ENCODE measurements around the gene LRRC26. TPM values are rescaled to one million over a fixed set of nuclear protein-coding genes. Genes with fewer than 3 reads are reported as not detected.

The LRRC26 gene
- polyA plus RNA-seq, 1 donor = 12.0 TPM

DNA sequence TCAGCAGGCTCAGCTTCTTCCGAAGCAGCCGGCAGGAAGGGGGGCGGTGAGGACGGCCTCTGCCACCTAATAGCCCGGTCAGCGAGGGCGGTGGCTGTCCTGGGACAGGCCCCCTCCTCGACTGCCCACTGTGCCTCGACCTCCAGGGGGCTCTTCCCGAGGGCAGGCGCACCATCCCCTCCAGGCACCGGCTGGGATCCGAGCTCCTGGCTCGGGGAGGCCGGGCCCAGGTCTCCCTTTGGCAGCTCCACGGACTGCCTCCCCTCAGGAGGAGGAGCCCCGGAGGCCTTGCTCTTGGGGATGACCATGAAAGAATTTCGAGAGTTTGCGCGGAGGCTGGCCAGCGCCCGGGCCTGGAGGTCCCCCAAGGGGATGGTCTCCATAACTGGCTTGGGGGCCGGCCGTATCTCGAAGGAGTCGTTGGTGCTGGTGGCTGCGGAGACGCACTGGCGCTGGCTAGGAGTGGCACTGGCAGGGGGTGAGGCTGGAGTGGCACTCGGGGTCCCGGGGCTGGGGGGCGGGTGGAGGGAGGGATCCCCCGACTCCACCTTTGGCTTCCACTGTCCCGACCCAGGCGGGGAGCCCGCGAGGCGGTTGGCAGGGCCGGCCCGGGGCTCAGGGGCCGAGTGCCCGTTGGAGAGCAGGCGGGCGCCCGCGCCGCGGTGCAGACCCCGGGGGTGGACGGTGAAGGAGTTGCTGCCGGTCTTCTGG lies 29.7 kb upstream of the LRRC26 start:
- H3K27ac ChIP-seq (ENCODE audit: low read length) = peak overlapping the region; percentile 83
- DNase-seq = peak in 1 of 2 donors; percentile 22
- H3K4me1 ChIP-seq (ENCODE audit: control insufficient read depth, insufficient read depth, low read length) = peaks cover 67% of the 10 kb centered on the region
- H3K36me3 ChIP-seq (ENCODE audit: control insufficient read depth, insufficient read depth, low read length) = peaks cover 3% of the 10 kb centered on the region
- peak overlapping the region; percentile 67 for H3K4me3 ChIP-seq (ENCODE audit: low read length)
- WGBS (ENCODE audit: insufficient coverage, low lambda C conversion rate) = no CpG with 5 or more reads among the region's 51 CpGs
- no peaks in the 10 kb centered on the region for H3K27me3 ChIP-seq (ENCODE audit: control insufficient read depth, insufficient read depth, low read length)
- H3K9me3 ChIP-seq (ENCODE audit: control insufficient read depth, low read depth, low read length) = no peaks in the 10 kb centered on the region

DNA sequence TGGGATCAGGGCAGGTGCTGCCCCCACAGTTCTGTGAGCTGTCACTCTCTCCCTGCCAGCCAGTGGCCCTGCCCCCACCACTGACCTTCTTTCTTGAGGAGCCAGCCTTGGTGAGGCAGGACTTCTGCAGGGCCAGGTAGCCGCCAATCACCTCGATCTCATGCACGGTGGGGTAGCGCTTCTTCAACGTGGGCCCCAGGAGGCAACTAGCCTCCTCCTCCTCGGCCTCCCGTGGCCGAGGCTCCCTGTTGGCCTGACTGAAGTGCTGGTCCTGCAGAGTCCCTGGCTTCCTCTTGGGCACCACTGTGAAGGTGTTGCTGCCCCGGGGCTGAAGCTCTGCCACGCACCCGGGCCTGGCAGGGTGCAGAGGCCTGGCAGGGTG lies 29.0 kb upstream of the LRRC26 start:
- Histone ChIP-seq H3K4me3 (ENCODE audit: low read length) (peak overlapping the region; percentile 67), H3K27me3 (ENCODE audit: control insufficient read depth, insufficient read depth, low read length) (no peaks in the 10 kb centered on the region), H3K9me3 (ENCODE audit: control insufficient read depth, low read depth, low read length) (no peaks in the 10 kb centered on the region), H3K36me3 (ENCODE audit: control insufficient read depth, insufficient read depth, low read length) (peaks cover 3% of the 10 kb centered on the region), H3K27ac (ENCODE audit: low read length) (peak overlapping the region; percentile 83), H3K4me1 (ENCODE audit: control insufficient read depth, insufficient read depth, low read length) (peaks cover 63% of the 10 kb centered on the region)
- DNase-seq = no peak
- WGBS (ENCODE audit: insufficient coverage, low lambda C conversion rate) = no CpG with 5 or more reads among the region's 11 CpGs

DNA sequence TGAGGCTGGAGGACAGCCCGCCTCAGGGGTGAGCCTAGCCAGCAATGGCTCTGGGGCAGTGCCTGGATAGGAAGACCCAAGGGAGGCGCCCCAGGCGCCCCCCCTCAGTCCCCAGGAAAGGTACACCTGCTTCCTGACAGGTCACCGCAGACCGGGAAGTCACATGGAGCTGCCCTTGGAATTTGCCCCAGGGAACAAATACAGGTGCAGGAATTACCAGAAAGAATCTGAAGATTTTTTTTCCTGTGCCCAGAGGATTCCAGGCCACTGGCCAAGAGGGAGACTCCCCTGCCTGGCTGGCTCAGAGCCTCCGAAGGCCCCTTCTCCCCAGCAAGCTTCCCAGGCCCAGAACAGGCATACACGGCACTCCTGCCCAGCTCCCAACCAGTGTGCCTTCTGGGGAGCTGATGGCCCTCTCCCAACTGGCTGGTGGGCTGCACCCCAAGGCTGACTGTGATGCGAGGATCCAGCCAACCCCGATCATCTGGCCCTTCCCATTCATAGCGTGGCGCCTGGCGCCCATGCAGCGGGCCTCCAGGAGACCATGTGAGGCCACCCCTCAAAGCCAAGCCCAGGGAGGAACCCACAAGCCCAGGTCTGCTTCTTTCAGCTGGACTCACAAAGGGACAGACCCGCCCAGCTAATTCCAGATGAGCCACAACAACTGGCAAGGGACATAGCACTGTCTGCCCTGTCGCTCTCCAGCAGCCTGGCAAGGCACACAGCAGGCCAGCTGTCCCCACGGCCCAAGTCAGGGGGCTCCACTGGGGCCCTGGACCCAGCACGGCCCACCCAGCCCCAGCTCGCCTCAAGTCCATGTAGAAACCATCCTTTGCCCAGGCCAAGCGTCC lies 28.4 kb upstream of the LRRC26 start:
- H3K27ac ChIP-seq (ENCODE audit: low read length) = peak overlapping the region; percentile 83
- WGBS (ENCODE audit: insufficient coverage, low lambda C conversion rate) = no CpG with 5 or more reads among the region's 19 CpGs

DNA sequence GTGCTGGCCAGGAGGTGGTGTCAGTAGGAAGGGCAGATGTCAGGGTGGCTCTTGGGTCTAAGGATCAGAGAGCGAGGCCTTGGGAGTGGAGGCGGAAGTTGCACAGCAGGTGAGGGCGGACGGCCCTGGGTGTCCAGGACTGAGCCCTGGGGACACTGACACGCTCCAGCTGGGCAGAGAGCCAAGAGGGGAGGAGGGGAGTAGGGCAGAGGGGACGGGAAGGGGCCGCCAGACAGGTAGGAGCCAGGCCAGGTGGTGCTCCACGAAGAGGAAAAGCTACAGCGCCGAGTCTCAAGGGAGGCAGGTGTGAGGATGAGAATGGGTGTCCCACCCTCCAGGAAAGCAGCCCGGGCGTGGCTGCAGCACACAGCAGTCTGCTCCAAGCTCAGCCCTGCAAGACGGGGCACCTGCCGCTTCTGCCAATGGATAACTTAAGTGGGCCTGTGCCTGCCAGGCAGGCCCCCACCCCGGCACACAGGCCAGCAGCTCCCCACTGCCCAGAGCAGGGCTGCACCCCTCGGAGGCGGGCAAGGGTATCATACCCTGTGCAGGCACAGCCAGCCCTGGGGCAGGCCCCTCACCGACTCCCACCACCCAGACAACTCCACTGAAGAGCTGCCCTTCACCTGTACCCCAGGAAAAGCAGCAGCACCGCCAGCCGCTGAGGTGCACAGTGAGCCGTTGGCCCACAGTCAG lies 25.8 kb upstream of the LRRC26 start:
- H3K27ac ChIP-seq (ENCODE audit: low read length) = peak overlapping the region; percentile 68
- H3K36me3 ChIP-seq (ENCODE audit: control insufficient read depth, insufficient read depth, low read length) = peaks cover 30% of the 10 kb centered on the region
- no peaks in the 10 kb centered on the region for H3K9me3 ChIP-seq (ENCODE audit: control insufficient read depth, low read depth, low read length)
- H3K4me3 ChIP-seq (ENCODE audit: low read length) = no peak overlapping the region
- DNase-seq = peak; percentile 56 to 82
- H3K27me3 ChIP-seq (ENCODE audit: control insufficient read depth, insufficient read depth, low read length) = no peaks in the 10 kb centered on the region
- WGBS (ENCODE audit: insufficient coverage, low lambda C conversion rate) = 20% methylated on average over 1 of the region's 21 CpGs
- H3K4me1 ChIP-seq (ENCODE audit: control insufficient read depth, insufficient read depth, low read length) = peaks cover 59% of the 10 kb centered on the region

More for the DNA sequence above, 28.4 kb upstream of the LRRC26 start:
- H3K27me3 ChIP-seq (ENCODE audit: control insufficient read depth, insufficient read depth, low read length) = no peaks in the 10 kb centered on the region
- H3K4me3 ChIP-seq (ENCODE audit: low read length) = peak overlapping the region; percentile 67
- no peaks in the 10 kb centered on the region for H3K9me3 ChIP-seq (ENCODE audit: control insufficient read depth, low read depth, low read length)
- H3K4me1 ChIP-seq (ENCODE audit: control insufficient read depth, insufficient read depth, low read length) = peaks cover 61% of the 10 kb centered on the region
- peaks cover 7% of the 10 kb centered on the region for H3K36me3 ChIP-seq (ENCODE audit: control insufficient read depth, insufficient read depth, low read length)
- peak; percentile 67 to 85 for DNase-seq

DNA sequence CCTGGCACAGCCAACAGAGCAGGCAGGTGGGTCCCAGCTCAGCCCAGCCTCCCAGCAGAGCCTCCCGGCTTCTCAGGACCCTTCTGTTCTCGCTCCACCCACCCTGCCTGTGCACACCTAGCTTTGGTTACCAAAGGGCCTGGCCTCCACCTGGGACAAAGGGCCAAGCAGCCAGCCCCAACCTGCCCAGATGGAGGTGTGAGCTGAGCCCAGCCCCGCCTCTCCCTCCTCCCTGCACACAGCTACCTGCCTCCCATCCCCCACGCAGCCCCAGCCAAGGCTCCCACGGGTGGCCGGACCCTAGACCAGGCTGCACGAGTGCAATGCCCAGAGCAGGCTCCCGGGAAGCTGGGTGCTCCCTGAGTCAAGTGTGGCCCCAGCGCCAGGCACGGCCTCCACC lies 25.1 kb upstream of the LRRC26 start:
- Histone ChIP-seq H3K27ac (ENCODE audit: low read length) (peak overlapping the region; percentile 68), H3K4me3 (ENCODE audit: low read length) (no peak overlapping the region)
- no peak for DNase-seq

DNA sequence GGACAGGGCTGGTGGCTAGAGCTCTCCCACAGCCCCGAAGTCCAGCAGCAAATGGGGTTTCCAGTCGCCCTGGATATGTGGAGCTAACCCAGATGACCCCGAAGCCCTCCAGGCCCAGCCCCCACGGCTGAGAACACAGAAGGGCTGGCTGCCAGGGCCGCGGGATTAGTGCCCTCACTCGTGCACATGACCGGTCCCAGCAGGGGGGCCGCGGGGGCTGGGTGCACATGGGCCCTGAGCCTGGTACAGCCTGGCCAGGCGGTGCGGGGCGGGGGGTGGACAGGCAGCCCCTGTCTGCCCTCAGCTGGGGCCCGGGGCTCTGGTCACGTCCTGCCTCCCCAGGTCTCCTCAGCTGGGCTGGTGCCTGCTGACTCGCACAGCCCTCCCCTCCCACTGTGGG lies 24.5 kb upstream of the LRRC26 start:
- Histone ChIP-seq H3K27me3 (ENCODE audit: control insufficient read depth, insufficient read depth, low read length) (no peaks in the 10 kb centered on the region), H3K4me1 (ENCODE audit: control insufficient read depth, insufficient read depth, low read length) (peaks cover 69% of the 10 kb centered on the region), H3K9me3 (ENCODE audit: control insufficient read depth, low read depth, low read length) (no peaks in the 10 kb centered on the region), H3K27ac (ENCODE audit: low read length) (no peak overlapping the region), H3K36me3 (ENCODE audit: control insufficient read depth, insufficient read depth, low read length) (peaks cover 40% of the 10 kb centered on the region), H3K4me3 (ENCODE audit: low read length) (no peak overlapping the region)
- DNase-seq = no peak
- no CpG with 5 or more reads among the region's 16 CpGs for WGBS (ENCODE audit: insufficient coverage, low lambda C conversion rate)

More for the DNA sequence above, 25.1 kb upstream of the LRRC26 start:
- WGBS (ENCODE audit: insufficient coverage, low lambda C conversion rate) = no CpG with 5 or more reads among the region's 10 CpGs
- no peaks in the 10 kb centered on the region for H3K27me3 ChIP-seq (ENCODE audit: control insufficient read depth, insufficient read depth, low read length)
- peaks cover 38% of the 10 kb centered on the region for H3K36me3 ChIP-seq (ENCODE audit: control insufficient read depth, insufficient read depth, low read length)
- H3K9me3 ChIP-seq (ENCODE audit: control insufficient read depth, low read depth, low read length) = no peaks in the 10 kb centered on the region
- H3K4me1 ChIP-seq (ENCODE audit: control insufficient read depth, insufficient read depth, low read length) = peaks cover 67% of the 10 kb centered on the region

GRCh38 chr9:137193771-137194170 lies 23.9 kb upstream of the LRRC26 start:
- Histone ChIP-seq H3K4me3 (ENCODE audit: low read length) (no peak overlapping the region), H3K9me3 (ENCODE audit: control insufficient read depth, low read depth, low read length) (no peaks in the 10 kb centered on the region), H3K36me3 (ENCODE audit: control insufficient read depth, insufficient read depth, low read length) (peaks cover 40% of the 10 kb centered on the region), H3K27ac (ENCODE audit: low read length) (no peak overlapping the region), H3K4me1 (ENCODE audit: control insufficient read depth, insufficient read depth, low read length) (peaks cover 65% of the 10 kb centered on the region), H3K27me3 (ENCODE audit: control insufficient read depth, insufficient read depth, low read length) (no peaks in the 10 kb centered on the region)
- no CpG with 5 or more reads among the region's 14 CpGs for WGBS (ENCODE audit: insufficient coverage, low lambda C conversion rate)
- no peak for DNase-seq

DNA sequence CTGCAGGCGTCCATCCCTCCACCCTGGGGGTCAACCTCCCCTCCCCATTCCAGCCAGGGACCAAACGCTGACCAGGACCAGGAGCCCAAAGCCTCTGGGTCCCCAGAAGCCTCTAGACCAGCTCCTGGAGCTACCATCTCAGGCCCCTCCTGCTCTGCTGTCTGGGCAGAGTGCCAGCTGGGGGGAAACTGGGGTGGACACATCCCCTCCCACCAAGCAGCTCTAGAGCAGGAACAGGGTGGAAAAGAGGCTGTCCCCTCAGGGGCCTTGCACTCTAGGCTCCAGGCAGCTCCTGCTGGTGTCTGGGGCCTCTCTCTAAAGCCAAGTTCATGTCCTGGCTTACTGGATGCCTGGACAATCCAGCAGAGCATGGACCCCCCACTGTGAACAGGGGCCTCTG lies 23.0 kb upstream of the LRRC26 start:
- Histone ChIP-seq H3K4me1 (ENCODE audit: control insufficient read depth, insufficient read depth, low read length) (peaks cover 57% of the 10 kb centered on the region), H3K4me3 (ENCODE audit: low read length) (no peak overlapping the region), H3K27ac (ENCODE audit: low read length) (no peak overlapping the region), H3K36me3 (ENCODE audit: control insufficient read depth, insufficient read depth, low read length) (peaks cover 40% of the 10 kb centered on the region), H3K9me3 (ENCODE audit: control insufficient read depth, low read depth, low read length) (no peaks in the 10 kb centered on the region), H3K27me3 (ENCODE audit: control insufficient read depth, insufficient read depth, low read length) (no peaks in the 10 kb centered on the region)
- no CpG with 5 or more reads among the region's 2 CpGs for WGBS (ENCODE audit: insufficient coverage, low lambda C conversion rate)
- no peak for DNase-seq

- Histone ChIP-seq H3K36me3 (ENCODE audit: control insufficient read depth, insufficient read depth, low read length) (peaks cover 40% of the 10 kb centered on the region), H3K4me1 (ENCODE audit: control insufficient read depth, insufficient read depth, low read length) (peaks cover 56% of the 10 kb centered on the region), H3K27me3 (ENCODE audit: control insufficient read depth, insufficient read depth, low read length) (no peaks in the 10 kb centered on the region), H3K27ac (ENCODE audit: low read length) (no peak overlapping the region), H3K9me3 (ENCODE audit: control insufficient read depth, low read depth, low read length) (no peaks in the 10 kb centered on the region), H3K4me3 (ENCODE audit: low read length) (no peak overlapping the region)
- no CpG with 5 or more reads among the region's 10 CpGs for WGBS (ENCODE audit: insufficient coverage, low lambda C conversion rate)
- no peak for DNase-seq
Measured at GRCh38 chr9:137192448-137192780, 22.6 kb upstream of the LRRC26 start.

GRCh38 chr9:137191691-137192447 lies 22.0 kb upstream of the LRRC26 start:
- Histone ChIP-seq H3K9me3 (ENCODE audit: control insufficient read depth, low read depth, low read length) (no peaks in the 10 kb centered on the region), H3K27me3 (ENCODE audit: control insufficient read depth, insufficient read depth, low read length) (no peaks in the 10 kb centered on the region), H3K4me1 (ENCODE audit: control insufficient read depth, insufficient read depth, low read length) (peaks cover 56% of the 10 kb centered on the region), H3K4me3 (ENCODE audit: low read length) (no peak overlapping the region), H3K36me3 (ENCODE audit: control insufficient read depth, insufficient read depth, low read length) (peaks cover 43% of the 10 kb centered on the region), H3K27ac (ENCODE audit: low read length) (no peak overlapping the region)
- no CpG with 5 or more reads among the region's 22 CpGs for WGBS (ENCODE audit: insufficient coverage, low lambda C conversion rate)
- no peak for DNase-seq
